ENCODE data around the gene NRIP1.

The NRIP1 gene

GRCh38 chr21:15064576-15065391 lies at the start of gene NRIP1:
Gene NRIP1, minus strand, starts transcription at chr21:15065000. Its CDS starts 96,808 bp downstream, at chr21:14968192.
- peak; percentile 86 for DNase-seq

GRCh38 chr21:15112858-15113257 lies 48.1 kb upstream of the NRIP1 start:
- no peak for DNase-seq

GRCh38 chr21:15108801-15109200 lies 44.0 kb upstream of the NRIP1 start:
- DNase-seq, result no peak

- no peak for DNase-seq
Observed at GRCh38 chr21:15104470-15104869, 39.7 kb upstream of the NRIP1 start.

GRCh38 chr21:15098908-15099307 lies 34.1 kb upstream of the NRIP1 start:
- DNase-seq, result no peak

GRCh38 chr21:15098181-15098580 lies 33.4 kb upstream of the NRIP1 start:
- no peak for DNase-seq

GRCh38 chr21:15097580-15097979 lies 32.8 kb upstream of the NRIP1 start:
- DNase-seq, result no peak

GRCh38 chr21:15096146-15096545 lies 31.3 kb upstream of the NRIP1 start:
- DNase-seq, result no peak

- no peak for DNase-seq
Observed at GRCh38 chr21:15095326-15095725, 30.5 kb upstream of the NRIP1 start.

GRCh38 chr21:15094706-15095105 lies 29.9 kb upstream of the NRIP1 start:
- no peak for DNase-seq

GRCh38 chr21:15093216-15093615 lies 28.4 kb upstream of the NRIP1 start:
- DNase-seq, result no peak

GRCh38 chr21:15092745-15093144 lies 27.9 kb upstream of the NRIP1 start:
- DNase-seq, result no peak

GRCh38 chr21:15090390-15090789 lies 25.6 kb upstream of the NRIP1 start:
- no peak for DNase-seq

GRCh38 chr21:15088488-15088887 lies 23.7 kb upstream of the NRIP1 start:
- no peak for DNase-seq

GRCh38 chr21:15084668-15085067 lies 19.9 kb upstream of the NRIP1 start:
- DNase-seq, result no peak

GRCh38 chr21:15080526-15080925 lies 15.7 kb upstream of the NRIP1 start:
- no peak for DNase-seq

GRCh38 chr21:15079269-15079668 lies 14.5 kb upstream of the NRIP1 start:
- DNase-seq, result no peak

GRCh38 chr21:15078180-15078579 lies 13.4 kb upstream of the NRIP1 start:
- DNase-seq, result no peak

GRCh38 chr21:15077529-15078145 lies 12.8 kb upstream of the NRIP1 start:
- DNase-seq, result no peak

GRCh38 chr21:15076730-15077129 lies 11.9 kb upstream of the NRIP1 start:
- no peak for DNase-seq

- DNase-seq, result no peak
Observed at GRCh38 chr21:15071009-15071408, 6.2 kb upstream of the NRIP1 start.

- no peak for DNase-seq
Observed at GRCh38 chr21:15066123-15066575, 1.3 kb upstream of the NRIP1 start.

- peak; percentile 81 for DNase-seq
Observed at GRCh38 chr21:15065392-15066122, 757 bp upstream of the NRIP1 start.

Measured in CD4-positive, alpha-beta T cell treated with Interleukin-10 for 1 hour (primary cell).